ENCODE measurements around the gene BRSK1.

The BRSK1 gene

GRCh38 chr19:55352549-55353145, 68.8 kb downstream of the BRSK1 start:
- DNase-seq (ENCODE audit: low read depth in 2 of 2): no peak

GRCh38 chr19:55353356-55353802, 69.6 kb downstream of the BRSK1 start:
- no peak for DNase-seq (ENCODE audit: low read depth in 2 of 2)

GRCh38 chr19:55353803-55354697, 70.3 kb downstream of the BRSK1 start:
- DNase-seq (ENCODE audit: low read depth in 2 of 2): no peak

- no peak for DNase-seq (ENCODE audit: low read depth in 2 of 2)
Measured at GRCh38 chr19:55354698-55355212, 71.0 kb downstream of the BRSK1 start, which contains the start of gene COX6B2. Gene COX6B2 (minus strand): TSS chr19:55354719. CDS start chr19:55354521, 198 bp downstream.

GRCh38 chr19:55355213-55355821, 71.5 kb downstream of the BRSK1 start:
- DNase-seq (ENCODE audit: low read depth in 2 of 2): no peak

- no peak for DNase-seq (ENCODE audit: low read depth in 2 of 2)
Measured at GRCh38 chr19:55358493-55358892, 74.7 kb downstream of the BRSK1 start.

GRCh38 chr19:55358943-55359908, 75.4 kb downstream of the BRSK1 start:
- no peak for DNase-seq (ENCODE audit: low read depth in 2 of 2)

- no peak for DNase-seq (ENCODE audit: low read depth in 2 of 2)
Measured at GRCh38 chr19:55360902-55361301, 77.1 kb downstream of the BRSK1 start.
